Thoracic aorta (tissue), 2 donors: Measurements from ENCODE around the gene ACTL8. TPM values are rescaled to one million over a fixed set of nuclear protein-coding genes. Genes with fewer than 3 reads are reported as not detected.

Source experiments
- ATAC-seq: fragments of 150-250 bp; one replicate; pipeline ENCODE4 v1.8.0; 2017; ENCODE audit warnings: low read depth; ENCODE audit not compliant: insufficient number of reproducible peaks, low FRiP score
- DNase-seq: peaks from one replicate; pipeline ENCODE4 v3.0.0-alpha.2; 2020; ENCODE audit warnings: low spot score
- H3K27ac ChIP-seq, 2 donors: fragments of 200-600 bp; sonication (generic); 1 replicate in 1 of 2; 2 replicates in 1 of 2; pipeline ENCODE4 v1.5.1; 2016; ENCODE audit warnings: mild to moderate bottlenecking in 2 of 2, moderate library complexity in 2 of 2
- H3K27me3 ChIP-seq: fragments of 200-600 bp; sonication (generic); replicated peaks from 2 replicates; pipeline ENCODE4 v1.6.0; 2016; ENCODE audit warnings: mild to moderate bottlenecking; ENCODE audit not compliant: insufficient read depth
- H3K36me3 ChIP-seq: fragments of 200-600 bp; sonication (generic); one replicate; pipeline ENCODE4 v1.5.1; 2016
- H3K4me1 ChIP-seq, 2 donors: fragments of 200-600 bp; sonication (generic); 1 replicate in 1 of 2; 2 replicates in 1 of 2; pipeline versions ENCODE4 v1.5.1 to v1.6.0; 2016; ENCODE audit warnings: low read depth in 2 of 2, mild to moderate bottlenecking in 1 of 2; ENCODE audit not compliant: control insufficient read depth in 1 of 2
- H3K4me3 ChIP-seq: fragments of 200-600 bp; sonication (generic); 2 replicates; pipeline ENCODE4 v1.5.1; 2016; ENCODE audit warnings: mild to moderate bottlenecking
- H3K9me3 ChIP-seq: fragments of 200-600 bp; sonication (generic); 2 replicates; pipeline ENCODE4 v1.5.1; 2016
- CTCF ChIP-seq: fragments of 200-600 bp; sonication (generic); IDR thresholded peaks from one replicate; pipeline ENCODE4 v1.5.1; 2019; ENCODE audit warnings: antibody characterized with exemption
- total RNA-seq, 2 donors: library from RNA; depleted of rRNA; stranded (reverse); fragments of >200 nt; gene quantifications; one replicate each; pipeline versions ENCODE4 v1.1.0 to v1.2.3, GENCODE V29; 2016

ACTL8 gene
- total RNA-seq, 2 donors from 2014 or later, result not detected

- no peak for ATAC-seq
- DNase-seq, result no peak
- no peak for TF ChIP-seq CTCF
These were observed 82.3 kb downstream of the ACTL8 start for GRCh38 chr1:17837233-17838030.

GRCh38 chr1:17839641-17840196 lies 84.6 kb downstream of the ACTL8 start:
- H3K36me3 ChIP-seq, result no peaks in the 10 kb centered on the region
- ATAC-seq (no peak), DNase-seq (no peak)
- H3K9me3 ChIP-seq, result no peaks in the 10 kb centered on the region
- H3K27ac ChIP-seq, result no peak overlapping the region
- no peak for TF ChIP-seq CTCF
- no peak overlapping the region for H3K4me3 ChIP-seq
- no peaks in the 10 kb centered on the region for H3K4me1 ChIP-seq
- no peaks in the 10 kb centered on the region for H3K27me3 ChIP-seq

More at GRCh38 chr1:17837233-17838030, 82.3 kb downstream of the ACTL8 start:
- Histone ChIP-seq H3K27ac (no peak overlapping the region), H3K4me1 (no peaks in the 10 kb centered on the region), H3K9me3 (no peaks in the 10 kb centered on the region), H3K4me3 (no peak overlapping the region), H3K27me3 (no peaks in the 10 kb centered on the region), H3K36me3 (no peaks in the 10 kb centered on the region)

- no peaks in the 10 kb centered on the region for H3K9me3 ChIP-seq
- H3K4me1 ChIP-seq, result no peaks in the 10 kb centered on the region
- H3K4me3 ChIP-seq, result no peak overlapping the region
- H3K27me3 ChIP-seq, result no peaks in the 10 kb centered on the region
- no peak overlapping the region for H3K27ac ChIP-seq
- DNase-seq, result no peak
- no peak for TF ChIP-seq CTCF
- H3K36me3 ChIP-seq, result no peaks in the 10 kb centered on the region
- ATAC-seq, result no peak
These were observed 86.8 kb downstream of the ACTL8 start for GRCh38 chr1:17841944-17842343.

GRCh38 chr1:17842686-17843085 lies 87.6 kb downstream of the ACTL8 start:
- no peak for ATAC-seq
- Histone ChIP-seq H3K27ac (no peak overlapping the region), H3K27me3 (no peaks in the 10 kb centered on the region), H3K36me3 (no peaks in the 10 kb centered on the region), H3K9me3 (no peaks in the 10 kb centered on the region), H3K4me1 (no peaks in the 10 kb centered on the region), H3K4me3 (no peak overlapping the region)
- no peak for DNase-seq
- no peak for TF ChIP-seq CTCF

- no peaks in the 10 kb centered on the region for H3K9me3 ChIP-seq
- H3K4me3 ChIP-seq, result no peak overlapping the region
- H3K27ac ChIP-seq, result no peak overlapping the region
- H3K36me3 ChIP-seq, result no peaks in the 10 kb centered on the region
- DNase-seq, result no peak
- no peaks in the 10 kb centered on the region for H3K4me1 ChIP-seq
- no peak for ATAC-seq
- H3K27me3 ChIP-seq, result no peaks in the 10 kb centered on the region
- TF ChIP-seq CTCF, result no peak
These were observed 89.2 kb downstream of the ACTL8 start for GRCh38 chr1:17844185-17844826.
